ENCODE results near the gene FYB2.

DNA sequence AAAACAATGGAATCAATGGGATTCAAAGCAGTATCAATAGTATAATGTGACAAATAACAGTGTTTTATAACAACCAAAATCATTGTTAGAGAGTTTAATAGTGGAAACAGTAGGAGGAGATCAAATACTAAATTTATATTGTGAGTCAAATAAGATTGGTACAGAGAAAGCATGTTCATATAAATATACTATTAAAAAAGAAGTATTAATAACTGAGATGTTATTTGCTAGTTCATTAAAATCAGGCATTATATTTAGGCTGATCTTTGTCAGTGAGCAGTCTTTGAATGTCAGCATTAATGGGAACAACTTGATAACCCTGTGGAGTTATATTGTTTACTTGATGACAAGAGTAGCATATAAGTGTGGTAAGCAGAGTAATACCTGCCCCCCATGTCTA, 143.4 kb downstream of the FYB2 start:
- TF ChIP-seq CTCF (IDR thresholded peaks at IDR 0.05) (no peak), POLR2A (IDR thresholded peaks at IDR 0.05) (no peak)
